ENCODE data around the gene B3GAT2.

GRCh38 chr6:70843328-70843918 is 113.4 kb downstream of the B3GAT2 start:
- TF ChIP-seq CTCF (IDR thresholded peaks at IDR 0.05; ENCODE audit: low read depth, low read length) (no peak), POLR2A (IDR thresholded peaks at IDR 0.05; ENCODE audit: extremely low read depth, insufficient read length) (no peak), MAX (IDR thresholded peaks at IDR 0.05; ENCODE audit: low read depth, low read length) (no peak)
